ENCODE measurements around the gene VAPB.

Gene VAPB

DNA sequence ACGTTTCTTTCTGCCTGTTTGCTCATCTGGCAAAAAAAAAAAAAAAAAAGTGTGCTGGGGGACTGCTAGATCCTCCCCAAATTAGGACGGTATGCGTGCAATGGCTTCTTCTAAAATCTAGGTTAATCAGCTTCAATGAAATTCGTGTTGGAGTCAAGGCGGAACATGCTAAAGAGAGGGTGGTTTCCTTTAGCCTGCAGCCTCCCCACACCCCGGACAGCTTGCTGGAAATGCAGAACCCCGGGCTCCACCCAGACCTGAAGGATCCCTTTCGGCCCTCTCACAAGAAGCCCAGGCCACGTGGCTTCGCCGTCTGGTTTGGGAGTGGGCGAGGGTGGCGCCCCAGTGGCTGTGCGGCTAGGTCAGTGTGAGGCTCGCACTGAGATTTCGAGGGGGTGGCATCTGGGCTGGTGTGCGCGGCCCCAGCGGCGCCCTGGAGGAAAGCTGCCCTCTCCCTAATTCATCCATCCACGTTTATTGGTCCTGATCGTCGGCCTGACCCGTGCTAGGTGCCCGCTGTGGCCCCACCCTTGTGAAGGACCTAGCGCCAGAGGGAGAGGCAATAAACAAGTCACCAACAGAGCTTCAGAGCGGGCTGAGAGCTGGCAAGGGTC is 77.2 kb downstream of the VAPB start:
- no peak for DNase-seq

GRCh38 chr20:58466729-58467571 is 77.9 kb downstream of the VAPB start:
- no peak for DNase-seq

GRCh38 chr20:58467572-58468527 is 78.8 kb downstream of the VAPB start:
- DNase-seq = no peak

DNA sequence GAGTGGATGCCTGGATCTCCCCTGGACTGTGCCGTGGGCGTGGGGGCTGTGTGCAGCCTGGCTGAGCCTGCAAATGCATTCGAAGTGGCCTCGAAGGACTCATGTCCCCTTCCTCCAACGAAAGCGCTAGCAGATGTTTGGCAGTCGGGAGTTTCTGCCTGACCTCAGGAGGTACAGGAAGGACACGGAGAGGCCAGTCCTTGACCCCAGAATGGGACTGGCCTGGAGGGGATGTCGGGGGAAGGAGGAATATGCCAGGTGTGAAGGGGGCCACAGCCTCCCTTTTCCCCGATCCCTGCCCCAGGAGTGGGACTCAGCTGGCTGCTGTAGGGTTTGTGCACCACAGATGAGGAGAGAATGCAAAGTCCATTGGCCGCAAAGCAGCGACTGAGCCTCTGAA is 80.6 kb downstream of the VAPB start:
- DNase-seq = no peak

GRCh38 chr20:58470336-58471192 is 81.5 kb downstream of the VAPB start:
- DNase-seq = no peak

- no peak for DNase-seq
These were observed 82.5 kb downstream of the VAPB start for GRCh38 chr20:58471193-58472164.

- no peak for DNase-seq
These were observed 83.4 kb downstream of the VAPB start for GRCh38 chr20:58472273-58473018.

DNA sequence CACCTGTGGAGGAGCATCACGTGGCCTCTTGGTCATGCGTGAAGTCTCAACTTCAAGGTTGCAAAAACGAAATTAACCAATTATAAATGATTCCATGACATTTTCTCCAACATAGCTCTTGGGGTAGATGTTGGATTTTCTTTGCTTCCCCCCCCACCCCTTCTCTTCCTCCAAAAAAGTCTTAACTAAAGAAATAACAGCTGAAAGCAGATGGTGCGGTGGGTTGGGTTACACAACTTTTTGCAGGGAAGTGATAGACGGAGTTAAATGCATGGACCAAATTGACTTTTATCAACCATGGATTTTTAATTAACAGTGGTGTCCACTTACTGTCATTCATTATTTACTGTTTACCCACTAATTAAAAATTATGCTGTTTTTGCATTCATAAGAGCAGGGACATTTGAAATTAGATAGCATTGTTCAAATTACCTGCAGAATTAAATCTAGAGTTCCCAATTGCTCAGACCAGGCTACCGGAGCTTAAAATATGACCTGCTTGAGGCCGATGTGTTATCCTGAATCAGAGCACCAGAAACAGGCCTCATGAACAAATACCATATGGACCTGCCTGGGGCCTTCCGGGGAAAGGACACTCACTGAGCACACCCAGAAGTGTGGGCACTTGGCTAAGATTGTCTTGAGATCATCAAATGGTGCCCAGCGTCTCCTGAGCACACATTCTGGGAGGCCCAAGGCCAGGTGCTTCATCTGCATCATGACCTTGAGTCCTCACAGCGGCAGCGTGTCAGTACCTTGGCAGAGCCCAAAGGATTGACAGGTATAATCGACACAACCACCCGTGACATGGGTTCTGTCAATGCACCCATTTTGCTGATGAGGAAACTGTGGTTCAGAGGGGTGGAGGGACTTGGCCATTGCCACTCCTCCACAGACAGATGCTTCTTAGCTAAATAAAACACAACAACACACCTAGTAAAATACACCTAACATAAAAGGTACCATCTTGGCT is 84.7 kb downstream of the VAPB start:
- no peak for DNase-seq

DNA sequence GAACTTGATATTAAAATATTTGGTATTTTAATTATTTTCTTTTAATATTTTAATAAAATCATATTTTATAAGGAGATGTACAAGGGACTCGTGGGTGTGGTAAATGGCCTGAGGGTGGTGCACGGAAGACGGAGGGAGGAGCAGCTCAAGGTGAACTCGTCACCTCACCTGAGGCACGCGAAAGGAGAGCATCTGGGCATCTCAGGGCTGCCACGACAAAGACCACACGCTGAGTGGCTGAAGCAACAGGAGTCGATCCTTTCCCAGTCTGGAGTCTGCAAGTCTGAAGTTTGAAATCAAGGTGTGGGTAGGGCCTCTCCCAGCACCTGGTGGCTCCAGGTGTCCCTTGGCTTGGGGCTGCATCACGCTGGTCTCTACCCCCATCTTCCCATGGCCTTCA is 86.4 kb downstream of the VAPB start:
- DNase-seq = no peak

- no peak for DNase-seq
These were observed 89.2 kb downstream of the VAPB start for GRCh38 chr20:58478141-58478805.

GRCh38 chr20:58479726-58480440 is 90.9 kb downstream of the VAPB start:
- no peak for DNase-seq

- no peak for DNase-seq
These were observed 91.7 kb downstream of the VAPB start for GRCh38 chr20:58480551-58481336.

GRCh38 chr20:58481481-58482021 is 92.5 kb downstream of the VAPB start:
- DNase-seq = no peak

DNA sequence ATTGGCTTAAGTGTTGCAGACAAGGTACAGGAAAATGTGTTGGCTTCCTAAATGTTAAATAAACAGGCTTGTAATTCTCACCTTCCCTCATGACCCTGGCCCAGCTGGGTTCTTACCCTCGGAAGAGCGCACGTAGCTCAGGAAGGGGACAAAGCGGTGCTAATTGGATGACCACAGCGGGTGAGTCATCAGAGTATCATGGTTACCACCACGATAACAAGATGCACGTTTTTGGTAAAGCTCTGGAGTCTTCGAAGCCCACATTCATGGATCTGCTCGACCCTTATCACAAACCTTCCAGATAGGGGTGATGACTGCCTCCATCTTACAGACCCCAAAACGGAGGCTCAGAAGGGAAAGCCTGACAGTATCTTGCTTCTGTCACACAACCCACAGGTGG is 93.4 kb downstream of the VAPB start:
- DNase-seq = no peak

- no peak for DNase-seq
These were observed 94.0 kb downstream of the VAPB start for GRCh38 chr20:58483051-58483450.

DNA sequence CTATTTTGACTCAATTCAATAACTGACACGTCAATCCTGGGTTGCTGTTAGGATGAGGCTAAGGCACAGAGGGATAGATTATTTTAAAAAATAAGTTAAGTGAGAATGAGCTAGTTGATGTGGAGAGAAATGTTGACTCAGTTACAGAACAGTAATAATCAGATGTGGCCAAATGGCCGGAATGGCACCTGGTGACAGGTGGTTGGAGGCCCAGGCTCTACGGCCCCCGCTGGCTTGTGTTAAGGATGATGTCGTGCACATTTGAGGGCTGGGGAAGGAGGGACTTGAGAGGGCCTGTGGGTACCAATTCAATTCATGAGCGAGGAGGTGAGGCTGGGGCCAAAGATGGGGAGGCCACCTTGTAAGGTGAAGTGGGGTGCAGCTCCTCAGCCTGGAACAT is 94.4 kb downstream of the VAPB start:
- DNase-seq = no peak

DNA sequence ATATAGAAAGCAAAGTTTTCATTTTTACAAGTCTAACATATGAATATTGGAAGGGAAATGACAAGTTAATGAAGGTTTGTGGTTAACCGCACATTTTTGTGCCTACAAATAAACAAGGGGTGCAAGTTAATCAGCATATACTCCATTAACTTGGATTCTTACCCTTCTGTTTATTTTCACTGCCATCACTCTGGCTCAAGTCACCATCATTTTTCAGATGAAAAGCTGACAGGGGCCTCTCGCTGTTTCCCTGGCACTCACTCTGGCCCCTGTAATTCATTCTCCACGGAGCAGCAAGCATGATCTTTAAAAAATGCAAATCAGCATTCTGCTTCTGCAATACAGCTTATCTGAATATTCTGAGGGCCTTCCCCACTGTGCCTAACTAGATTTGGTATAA is 96.4 kb downstream of the VAPB start:
- DNase-seq = no peak
